Epithelial cell of esophagus (primary cell): ENCODE results near the gene PCDH17.

Experiments used
- DNase-seq: peaks from one replicate; pipeline ENCODE4 v3.0.0; 2010; ENCODE audit warnings: low read depth
- H3K4me3 ChIP-seq: 2 replicates; pipeline ENCODE4 v1.5.1; 2011; ENCODE audit warnings: mild to moderate bottlenecking, low read length, control low read depth
- TF ChIP-seq, protein P1 (sequence below): IDR thresholded peaks from 2 replicates; pipeline ENCODE4 v1.5.1; 2011; ENCODE audit warnings: low read depth, mild to moderate bottlenecking, low read length, control low read depth, inconsistent platforms; ENCODE audit not compliant: insufficient read depth; ENCODE audit errors: missing control alignments

The PCDH17 gene

DNA sequence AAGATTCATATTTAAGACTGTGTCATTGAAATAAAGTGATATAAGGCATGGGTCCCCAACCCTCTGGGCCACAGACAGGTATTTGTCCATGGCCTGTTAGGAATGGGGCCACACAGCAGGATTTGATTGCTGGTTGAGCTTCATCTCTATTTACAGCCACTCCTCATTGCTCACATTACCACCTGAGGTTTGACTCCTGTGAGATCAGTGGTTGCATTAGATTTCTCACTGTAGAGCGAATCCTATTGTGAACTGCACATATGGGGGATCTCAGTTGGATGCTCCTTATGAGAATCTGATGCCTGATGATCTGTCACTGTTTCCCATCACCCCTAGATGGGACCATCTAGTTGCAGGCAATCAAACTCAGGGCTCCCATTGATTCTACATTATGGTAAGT lies 132.1 kb downstream of the PCDH17 start:
- no peak for DNase-seq
- TF ChIP-seq, protein P1, sequence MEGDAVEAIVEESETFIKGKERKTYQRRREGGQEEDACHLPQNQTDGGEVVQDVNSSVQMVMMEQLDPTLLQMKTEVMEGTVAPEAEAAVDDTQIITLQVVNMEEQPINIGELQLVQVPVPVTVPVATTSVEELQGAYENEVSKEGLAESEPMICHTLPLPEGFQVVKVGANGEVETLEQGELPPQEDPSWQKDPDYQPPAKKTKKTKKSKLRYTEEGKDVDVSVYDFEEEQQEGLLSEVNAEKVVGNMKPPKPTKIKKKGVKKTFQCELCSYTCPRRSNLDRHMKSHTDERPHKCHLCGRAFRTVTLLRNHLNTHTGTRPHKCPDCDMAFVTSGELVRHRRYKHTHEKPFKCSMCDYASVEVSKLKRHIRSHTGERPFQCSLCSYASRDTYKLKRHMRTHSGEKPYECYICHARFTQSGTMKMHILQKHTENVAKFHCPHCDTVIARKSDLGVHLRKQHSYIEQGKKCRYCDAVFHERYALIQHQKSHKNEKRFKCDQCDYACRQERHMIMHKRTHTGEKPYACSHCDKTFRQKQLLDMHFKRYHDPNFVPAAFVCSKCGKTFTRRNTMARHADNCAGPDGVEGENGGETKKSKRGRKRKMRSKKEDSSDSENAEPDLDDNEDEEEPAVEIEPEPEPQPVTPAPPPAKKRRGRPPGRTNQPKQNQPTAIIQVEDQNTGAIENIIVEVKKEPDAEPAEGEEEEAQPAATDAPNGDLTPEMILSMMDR: no peak
- H3K4me3 ChIP-seq: no peak overlapping the region
